HepG2 (cell line): ENCODE data around the gene PHTF2. TPM values are rescaled to one million over a fixed set of nuclear protein-coding genes. Genes with fewer than 3 reads are reported as not detected.

Experiments used
- ATAC-seq: fragments of 200-7000 bp; cut with Tn5 transposase; 3 replicates; pipeline ENCODE4 v1.9.1; 2020; ENCODE audit warnings: mild to moderate bottlenecking, moderate library complexity
- BruUV-seq: library from RNA; stranded (reverse); fragments of 400-500 nt; replicated peaks from 2 replicates; lab custom pipeline; 2021; lab: Mats Ljungman, UMichigan
- CTCF ChIA-PET: fragments of 300-600 bp; formaldehyde crosslinking; extraction: SDS; loops from one replicate; lab custom pipeline; 2021; ENCODE audit warnings: low total read pairs, inconsistent platforms, low intra/inter-chr PET ratio; lab: Yijun Ruan, JAX
- POLR2A ChIA-PET: fragments of 350-600 bp; sonication (Branson Sonifier 250); formaldehyde crosslinking; loops from one replicate; lab custom pipeline; 2020; ENCODE audit warnings: antibody characterized with exemption, inconsistent platforms; lab: Yijun Ruan, JAX
- DNase-seq: peaks from one replicate; pipeline ENCODE4 v3.0.0-alpha.2; 2015; ENCODE audit warnings: low spot score
- FAIRE-seq: peaks from 3 replicates; lab custom pipeline; 2011; peaks lifted over from hg19 to GRCh38; lab: Jason Lieb, UNC
- H2AFZ ChIP-seq: one replicate; pipeline ENCODE4 v1.6.1; 2011; ENCODE audit warnings: low read length, inconsistent platforms
- H3K27ac ChIP-seq: fragments of 300-600 bp; 3 replicates; pipeline ENCODE4 v1.8.0; 2011; ENCODE audit warnings: mixed run types, mild to moderate bottlenecking, mixed read lengths, low read length, inconsistent platforms; ENCODE audit not compliant: insufficient read depth; ENCODE audit errors: extremely low read length
- H3K27me3 ChIP-seq, 2 experiments: fragments of 200-600 bp in 1 of 2; 2 replicates in 1 of 2; 3 replicates in 1 of 2; pipeline versions ENCODE4 v1.6.0 to v1.8.0; 2011; ENCODE audit warnings: low read length in 2 of 2, mild to moderate bottlenecking in 2 of 2, moderate library complexity in 2 of 2, inconsistent platforms in 1 of 2; ENCODE audit not compliant: insufficient read depth in 2 of 2, control insufficient read depth in 1 of 2
- H3K36me3 ChIP-seq, 2 experiments: fragments of 200-600 bp in 1 of 2; replicated peaks in 1 of 2; 2 replicates in 1 of 2; 3 replicates in 1 of 2; pipeline versions ENCODE4 v1.5.1 to v1.8.0; 2011; ENCODE audit warnings: low read length in 2 of 2, inconsistent platforms in 1 of 2; ENCODE audit not compliant: insufficient read depth in 2 of 2, control insufficient read depth in 1 of 2
- H3K4me1 ChIP-seq: 2 replicates; pipeline ENCODE4 v1.5.1; 2012; ENCODE audit warnings: low read length, inconsistent platforms; ENCODE audit not compliant: insufficient read depth
- H3K4me2 ChIP-seq: 2 replicates; pipeline ENCODE4 v1.6.0; 2011; ENCODE audit warnings: low read depth, low read length, inconsistent platforms
- H3K4me3 ChIP-seq, 3 experiments: fragments of 200-600 bp in 1 of 3; sonication (generic), shearing (Covaris generic) in 1 of 3; replicated peaks in 1 of 3; 2 replicates each; pipeline ENCODE4 v1.5.1; 2011 to 2016; ENCODE audit warnings: low read length in 3 of 3, inconsistent platforms in 2 of 3, low read depth in 2 of 3, mild to moderate bottlenecking in 2 of 3, control low read depth in 1 of 3, mixed read lengths in 1 of 3; ENCODE audit not compliant: insufficient read depth in 1 of 3
- H3K79me2 ChIP-seq: one replicate; pipeline ENCODE4 v1.6.1; 2011; ENCODE audit warnings: low read length, inconsistent platforms; ENCODE audit not compliant: insufficient read depth
- H3K9ac ChIP-seq: 2 replicates; pipeline ENCODE4 v1.6.0; 2011; ENCODE audit warnings: mild to moderate bottlenecking, low read depth, low read length, inconsistent platforms; ENCODE audit not compliant: insufficient read depth
- H3K9me3 ChIP-seq: 2 replicates; pipeline ENCODE4 v1.5.1; 2012; ENCODE audit warnings: mild to moderate bottlenecking, low read length
- H4K20me1 ChIP-seq: 2 replicates; pipeline ENCODE4 v1.6.0; 2011; ENCODE audit warnings: inconsistent platforms, mild to moderate bottlenecking, low read length, moderate library complexity; ENCODE audit not compliant: insufficient read depth
- ARNTL ChIP-seq: sonication (generic); formaldehyde crosslinking; IDR thresholded peaks from 2 replicates; pipeline ENCODE4 v1.4.0; 2020; ENCODE audit warnings: mild to moderate bottlenecking, missing genetic modification reagents
- CREB3 ChIP-seq: sonication (generic); formaldehyde crosslinking; IDR thresholded peaks from 2 replicates; pipeline ENCODE4 v1.5.0; 2020; ENCODE audit warnings: missing genetic modification reagents
- ETV6 ChIP-seq: sonication (generic); formaldehyde crosslinking; conservative IDR thresholded peaks from 2 replicates; pipeline ENCODE4 v1.4.0; 2020; ENCODE audit warnings: missing genetic modification reagents
- FOXA1 ChIP-seq, 2 experiments: fragments of 450-650 bp in 1 of 2; sonication (generic) in 1 of 2; formaldehyde crosslinking in 1 of 2; IDR thresholded peaks; 2 replicates each; pipeline versions ENCODE4 v1.4.0 to v1.6.1; 2016 to 2020; ENCODE audit warnings: missing genetic modification reagents in 1 of 2
- KMT2B ChIP-seq: IDR thresholded peaks from 2 replicates; pipeline ENCODE4 v1.6.1; 2016; ENCODE audit warnings: missing genetic modification reagents, missing compliant biosample characterization
- PAXIP1 ChIP-seq: sonication (generic); formaldehyde crosslinking; conservative IDR thresholded peaks from 2 replicates; pipeline ENCODE4 v1.4.0; 2020; ENCODE audit warnings: mild to moderate bottlenecking, missing genetic modification reagents, moderate library complexity
- PBX2 ChIP-seq: IDR thresholded peaks from 2 replicates; pipeline ENCODE4 v1.6.1; 2016; ENCODE audit warnings: control low read depth
- RARA ChIP-seq: IDR thresholded peaks from 2 replicates; pipeline ENCODE4 v1.6.1; 2016; ENCODE audit warnings: missing genetic modification reagents, missing compliant biosample characterization
- REXO4 ChIP-seq: sonication (generic); formaldehyde crosslinking; IDR thresholded peaks from 2 replicates; pipeline ENCODE4 v1.8.0; 2022; ENCODE audit warnings: missing genetic modification reagents, mild to moderate bottlenecking, borderline replicate concordance
- RFX5 ChIP-seq: IDR thresholded peaks from 2 replicates; pipeline ENCODE4 v1.6.1; 2011; ENCODE audit warnings: low read depth, low read length, improper control_type of control experiment
- SKIL ChIP-seq: sonication (generic); formaldehyde crosslinking; IDR thresholded peaks from 2 replicates; pipeline ENCODE4 v1.8.0; 2022; ENCODE audit warnings: missing genetic modification reagents, mild to moderate bottlenecking, moderate library complexity, borderline replicate concordance
- ZFY ChIP-seq: sonication (generic); formaldehyde crosslinking; IDR thresholded peaks from 2 replicates; pipeline ENCODE4 v1.4.0; 2020; ENCODE audit warnings: missing genetic modification reagents
- ZNF160 ChIP-seq: sonication (generic); formaldehyde crosslinking; IDR thresholded peaks from 2 replicates; pipeline ENCODE4 v1.8.0; 2022; ENCODE audit warnings: mild to moderate bottlenecking, inconsistent platforms, missing genetic modification reagents
- ZNF253 ChIP-seq: sonication (generic); formaldehyde crosslinking; IDR thresholded peaks from 2 replicates; pipeline ENCODE4 v1.8.0; 2022; ENCODE audit warnings: mild to moderate bottlenecking, missing genetic modification reagents, borderline replicate concordance
- WGBS: methylation state at CpG from one replicate; pipeline ENCODE4 v1.1.6; 2017; ENCODE audit warnings: low lambda C conversion rate; 5-methylcytosine and 5-hydroxymethylcytosine counted together
- in situ Hi-C: cut with HindIII; loops from 2 replicates; pipeline ENCODE4 v1.10.0; 2017; ENCODE audit warnings: low pct_unique_long_range_greater_than_20kb; ENCODE audit not compliant: extremely low pct_ligation_motif_present
- intact Hi-C: fragments of 100-400 bp; cut with micrococcal nuclease; formaldehyde crosslinking; loops from one replicate; pipeline ENCODE4 v1.10.0; 2022; ENCODE audit not compliant: unreplicated experiment
- polyA plus RNA-seq, 8 experiments: library from polyadenylated mRNA; depleted of rRNA in 3 of 8; stranded (reverse) in 7 of 8; unstranded in 1 of 8; fragments of >200 nt; fragmentation: Illumina TruSeq in 4 of 8; extraction: Trizol in 4 of 8; gene quantifications; 2 replicates each; pipeline versions ENCODE4 v1.2.1 to v1.2.3, GENCODE V29; 2011 to 2016; ENCODE audit warnings: low read depth in 4 of 8, missing spikeins in 1 of 8, mixed read lengths in 1 of 8; ENCODE audit not compliant: insufficient read depth in 1 of 8
- total RNA-seq, 5 experiments: library from RNA; depleted of rRNA; stranded (reverse); fragments of >200 nt; fragmentation: Illumina TruSeq; extraction: Trizol; gene quantifications; 2 replicates each; pipeline ENCODE4 v1.2.3, GENCODE V29; 2016; ENCODE audit warnings: low read depth in 1 of 5

The PHTF2 gene
- total and polyA plus RNA-seq, 2 of the 13 experiments (the other 11 are each of a cell fraction or from before 2014, with no cell fraction given) = 7.4 to 10.2 TPM

DNA sequence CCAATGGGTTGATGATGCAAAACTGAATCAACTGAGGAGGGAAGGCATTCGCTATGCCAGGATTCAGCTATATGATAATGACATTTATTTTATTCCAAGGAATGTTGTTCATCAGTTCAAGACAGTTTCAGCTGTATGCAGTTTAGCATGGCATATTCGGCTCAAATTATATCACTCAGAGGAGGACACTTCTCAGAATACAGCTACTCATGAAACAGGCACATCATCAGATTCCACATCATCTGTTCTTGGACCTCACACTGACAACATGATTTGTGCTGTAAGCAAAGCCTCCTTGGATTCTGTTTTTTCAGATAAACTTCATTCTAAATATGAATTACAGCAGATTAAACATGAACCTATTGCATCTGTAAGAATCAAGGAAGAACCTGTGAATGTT lies 20.0 kb upstream of the PHTF2 start:
- H3K4me3 ChIP-seq = no peak overlapping the region
- POLR2A ChIA-PET = no interaction called here
- no peak overlapping the region for H3K4me2 ChIP-seq
- H3K36me3 ChIP-seq = peaks cover 3 to 45% of the 10 kb centered on the region in 2 experiments; a peak in 4 of 5 replicates
- no peak overlapping the region for H2AFZ ChIP-seq
- no peak for ATAC-seq
- TF ChIP-seq ZNF253 (CRISPR knock-in tag) = no peak
- TF ChIP-seq RARA (CRISPR knock-in tag) = no peak
- no peak for TF ChIP-seq ZFY
- no peak for TF ChIP-seq RFX5
- TF ChIP-seq SKIL = no peak
- no peak for TF ChIP-seq CREB3
- no peak for TF ChIP-seq PAXIP1 (CRISPR knock-in tag)
- TF ChIP-seq ARNTL (CRISPR knock-in tag) = no peak
- no peak for TF ChIP-seq FOXA1 (IDR thresholded peaks at IDR 0.05)
- TF ChIP-seq FOXA1 (CRISPR knock-in tag; IDR thresholded peaks at IDR 0.05) = no peak
- no peak for TF ChIP-seq KMT2B (CRISPR knock-in tag)
- no peak for TF ChIP-seq ETV6 (CRISPR knock-in tag)
- TF ChIP-seq REXO4 (CRISPR knock-in tag) = no peak
- TF ChIP-seq ZNF160 (CRISPR knock-in tag) = no peak
- no peak for TF ChIP-seq PBX2 (CRISPR knock-in tag)
- TF ChIP-seq, all 625 proteins: peak for 0
- intact Hi-C loops (no loop called here), in situ Hi-C loops (no loop called here)
- no peak for DNase-seq
- CTCF ChIA-PET = no interaction called here
- Histone ChIP-seq H3K79me2 (no peaks in the 10 kb centered on the region), H3K27ac (no peak overlapping the region), H4K20me1 (no peaks in the 10 kb centered on the region), H3K9me3 (no peaks in the 10 kb centered on the region), H3K4me1 (peaks cover 12% of the 10 kb centered on the region), H3K27me3 (no peaks in the 10 kb centered on the region), H3K9ac (no peak overlapping the region)
- BruUV-seq = no TSS peak
- FAIRE-seq = no peak
- 92% methylated on average over 2 of the region's 2 CpGs for WGBS
